GM19395 (cell line): ENCODE measurements around the gene C19orf18.
"Not testable (repeated sequence)": the region's sequence is repeated elsewhere in the genome, so short reads cannot be mapped to it uniquely, and the experiment has no call there.

Source experiments
- ATAC-seq: cut with Tn5 transposase; IDR thresholded peaks from one replicate; pipeline ENCODE4 v1.9.1; 2021; ENCODE audit warnings: mild to moderate bottlenecking, moderate library complexity; ENCODE audit not compliant: unreplicated experiment

Gene C19orf18

DNA sequence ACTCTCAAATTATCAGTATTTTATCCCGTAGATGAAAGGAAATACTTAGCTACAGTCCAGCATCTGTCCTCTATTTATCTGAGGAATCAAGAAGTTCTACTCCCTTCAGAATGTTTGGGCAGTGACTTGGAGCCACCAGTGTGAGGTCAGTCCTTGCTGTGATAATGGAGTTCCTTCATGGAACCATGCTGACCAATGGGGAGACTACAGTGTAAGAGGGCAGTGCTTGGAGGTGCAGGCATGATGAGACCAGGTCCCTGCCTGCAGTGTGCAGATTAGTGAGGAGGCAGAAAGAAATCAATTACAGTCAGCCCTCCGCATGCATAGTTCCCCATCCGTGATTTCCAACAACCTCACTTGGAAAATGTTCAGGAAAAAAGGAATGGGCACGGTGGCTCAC, at the start of gene C19orf18:
C19orf18 (minus strand) TSS at position 101 of the 400 bp plus-strand sequence. CDS start 102 bp downstream, outside the sequence.
- ATAC-seq, result no peak

DNA sequence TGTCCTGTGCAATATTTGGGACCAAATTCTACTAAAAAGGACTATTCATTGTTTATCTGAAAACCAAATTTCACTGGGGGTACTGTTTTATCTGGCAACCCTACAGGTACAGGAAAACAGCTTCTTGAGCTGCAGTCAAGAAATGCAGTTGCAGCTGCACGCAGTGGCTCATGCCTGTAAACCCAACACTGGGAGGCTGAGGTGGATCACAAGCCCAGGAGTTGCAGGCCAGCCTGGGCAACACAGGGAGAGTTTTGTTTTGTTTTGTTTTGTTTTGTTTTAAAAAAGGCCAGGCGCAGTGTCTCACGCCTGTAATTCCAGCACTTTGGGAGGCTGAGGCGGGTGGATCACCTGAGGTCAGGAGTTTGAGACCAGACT, 47.9 kb upstream of the C19orf18 start:
- no peak for ATAC-seq

DNA sequence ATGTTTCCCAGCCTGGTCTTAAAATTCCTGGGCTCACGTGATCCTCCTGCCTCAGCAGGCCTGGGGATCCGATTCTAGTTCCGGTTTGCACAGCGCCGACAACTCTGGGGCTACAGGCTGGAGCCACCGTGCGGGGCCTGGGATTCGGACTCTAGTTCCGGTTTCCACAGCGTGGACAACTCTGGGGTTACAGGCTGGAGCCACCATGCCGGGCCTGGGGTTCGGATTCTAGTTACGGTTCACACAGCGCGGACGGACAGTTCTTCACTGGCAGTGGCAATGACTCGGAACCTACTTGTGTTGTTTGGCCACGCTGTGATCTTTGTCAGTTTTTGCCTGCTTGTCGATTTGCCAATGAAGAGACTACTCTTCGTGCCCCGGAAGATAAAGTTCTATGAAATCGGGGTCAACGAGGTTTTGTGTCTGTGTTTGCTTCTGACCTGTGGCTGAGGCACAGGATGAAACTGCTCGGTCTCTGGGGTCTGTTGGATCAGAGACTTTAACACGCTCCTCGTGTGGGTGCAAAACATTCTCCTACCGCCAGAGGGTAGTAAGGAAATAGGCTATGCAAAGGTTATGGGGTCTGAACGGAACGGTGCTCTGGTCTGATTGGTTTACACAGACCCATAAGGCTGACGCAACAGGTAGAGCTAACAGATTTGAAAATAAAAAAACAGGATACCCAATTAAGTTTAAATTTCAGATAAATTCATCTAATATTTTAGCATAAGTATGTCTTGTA, 47.4 kb upstream of the C19orf18 start:
- no peak for ATAC-seq

DNA sequence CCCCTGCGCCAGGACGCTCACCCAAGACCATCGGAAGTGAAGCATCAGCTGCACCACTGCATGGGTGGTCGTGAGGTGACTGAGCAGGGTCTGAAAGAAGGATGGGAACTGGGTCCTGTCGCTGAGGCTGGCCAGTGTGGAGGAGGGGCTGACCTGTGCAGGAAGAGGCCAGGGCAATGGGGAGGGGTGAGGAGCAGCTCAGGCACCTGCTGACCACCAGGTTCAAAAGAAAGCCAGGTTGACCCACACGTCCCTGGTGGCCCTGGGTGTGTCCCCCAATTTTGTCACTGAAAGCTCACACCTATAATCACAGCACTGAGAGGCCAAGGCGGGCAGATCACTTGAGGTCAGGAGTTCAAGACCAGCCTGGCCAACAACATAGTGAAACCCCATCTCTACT, 45.8 kb upstream of the C19orf18 start:
- no peak for ATAC-seq

DNA sequence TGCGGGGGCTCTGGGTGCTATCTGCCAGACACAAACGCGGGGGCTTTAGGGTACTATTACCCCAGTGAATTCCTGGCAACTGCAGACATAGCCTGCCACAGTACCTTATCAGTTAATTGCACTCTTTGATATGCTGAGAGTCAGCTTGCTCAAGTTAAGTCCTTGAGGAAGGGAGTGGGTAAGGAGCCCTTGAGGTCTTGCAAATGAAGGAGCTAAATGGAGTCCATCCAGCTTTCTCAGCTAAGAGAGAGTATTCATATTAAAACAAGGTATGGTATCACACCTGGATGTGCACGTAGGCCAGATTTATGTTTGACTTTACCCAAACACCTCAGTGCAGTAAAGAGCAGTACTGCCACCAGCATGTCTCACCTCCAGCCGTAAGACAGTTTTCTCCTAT, 39.8 kb upstream of the C19orf18 start:
- no peak for ATAC-seq

DNA sequence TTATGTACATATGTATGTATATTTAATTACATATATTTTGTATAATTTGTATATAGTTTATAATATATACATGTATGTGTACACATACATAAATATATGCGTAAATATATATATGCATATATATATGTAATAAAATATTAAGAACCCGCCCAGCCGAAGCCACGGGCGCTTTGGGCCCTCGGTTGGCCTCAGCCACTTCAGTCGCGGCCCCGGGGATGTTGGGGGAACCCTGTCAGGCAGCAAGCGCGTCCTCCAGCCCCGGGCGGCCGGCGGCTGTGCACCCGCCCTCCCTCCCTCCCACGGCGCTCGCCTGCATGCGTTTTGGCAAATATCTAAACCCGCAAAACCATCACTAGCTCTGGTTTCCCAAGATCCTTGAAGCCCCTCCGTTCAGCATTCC, 36.2 kb upstream of the C19orf18 start:
- ATAC-seq, result no peak

DNA sequence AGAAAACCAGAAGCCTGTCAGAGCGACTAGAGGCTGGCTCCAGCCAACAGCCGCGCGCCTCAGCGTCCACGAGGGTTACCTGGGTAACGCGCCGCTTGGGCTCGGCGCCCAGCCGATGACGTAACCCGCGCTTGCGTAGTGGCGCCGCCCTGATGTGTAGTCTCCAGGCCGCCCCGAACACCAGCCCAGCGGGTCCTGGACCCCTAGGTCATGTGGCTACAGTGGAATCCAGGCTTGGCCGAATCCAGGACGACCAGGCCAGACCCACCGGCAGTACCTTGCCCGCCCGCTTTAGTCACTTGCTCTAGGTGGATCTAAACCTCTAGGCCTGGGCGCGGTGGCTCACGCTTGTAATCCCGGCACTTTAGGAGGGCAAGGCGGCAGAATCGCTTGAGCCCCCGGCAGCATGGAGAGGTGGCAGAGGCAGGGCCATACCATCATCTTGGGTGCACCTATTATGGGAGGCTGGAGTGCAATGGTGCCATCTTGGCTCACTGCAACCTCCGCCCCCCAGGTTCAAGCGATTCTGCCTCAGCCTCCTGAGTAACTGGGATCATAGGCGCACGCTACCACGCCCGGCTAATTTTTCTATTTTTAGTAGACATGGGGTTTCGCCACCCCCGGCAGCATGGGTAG, 35.5 kb upstream of the C19orf18 start:
- ATAC-seq, result peak; percentile 82

DNA sequence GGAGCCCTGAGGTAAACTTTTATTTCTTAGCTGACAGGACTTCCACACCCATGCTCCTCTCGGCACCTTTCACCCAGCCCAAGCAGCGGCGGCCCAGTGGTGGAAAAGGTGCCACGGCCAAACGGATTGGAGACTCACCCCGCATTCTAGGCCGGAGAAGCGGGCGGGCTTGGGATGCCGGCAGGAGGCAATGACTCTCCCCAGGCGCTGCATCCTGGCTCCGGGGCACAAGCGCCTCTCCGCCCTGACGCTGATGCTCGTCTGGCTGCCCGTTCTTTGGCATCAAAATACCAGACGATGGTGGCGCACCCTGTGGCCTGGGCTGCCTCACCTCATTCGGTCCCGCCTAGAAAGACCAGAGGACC, 34.9 kb upstream of the C19orf18 start:
- peak; percentile 25 for ATAC-seq

DNA sequence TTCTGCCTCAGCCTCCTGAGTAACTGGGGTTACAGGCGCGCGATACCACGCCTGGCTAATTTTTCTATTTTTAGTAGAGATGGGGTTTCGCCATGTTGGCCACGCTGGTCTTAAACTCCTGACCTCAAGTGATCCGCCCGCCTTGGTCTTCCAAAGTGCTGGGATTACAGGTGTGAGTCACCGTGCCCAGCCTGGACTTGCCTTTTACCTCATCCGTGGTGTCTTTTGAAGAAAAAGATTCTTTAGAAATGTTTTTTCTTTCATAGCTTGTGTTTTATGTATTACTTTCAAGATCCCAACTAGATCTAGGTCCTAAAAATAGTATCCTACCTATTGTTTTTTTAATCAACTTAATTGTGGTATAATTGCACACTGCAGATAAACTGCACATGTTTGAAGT, 34.5 kb upstream of the C19orf18 start:
- ATAC-seq, result not testable (repeated sequence)

DNA sequence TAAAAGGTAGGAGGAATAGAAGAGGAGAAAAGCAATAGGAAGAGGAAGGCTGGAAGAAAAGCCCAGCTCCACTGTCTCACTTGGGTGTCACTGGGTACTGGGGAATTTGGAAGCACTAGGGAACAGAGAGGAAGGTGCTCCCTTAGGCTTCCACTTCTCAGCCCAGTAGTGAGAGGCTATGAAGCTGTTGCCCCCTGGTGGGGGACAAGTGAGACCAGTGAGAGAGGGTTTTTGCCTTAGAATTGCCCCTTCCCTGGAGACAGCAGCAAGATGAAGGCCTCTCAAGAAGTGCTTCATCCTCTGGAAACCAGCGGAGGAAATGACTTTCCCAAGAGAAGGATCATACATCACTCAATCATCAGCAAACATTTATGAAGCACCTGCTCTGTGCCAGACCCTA, 33.0 kb upstream of the C19orf18 start:
- no peak for ATAC-seq

DNA sequence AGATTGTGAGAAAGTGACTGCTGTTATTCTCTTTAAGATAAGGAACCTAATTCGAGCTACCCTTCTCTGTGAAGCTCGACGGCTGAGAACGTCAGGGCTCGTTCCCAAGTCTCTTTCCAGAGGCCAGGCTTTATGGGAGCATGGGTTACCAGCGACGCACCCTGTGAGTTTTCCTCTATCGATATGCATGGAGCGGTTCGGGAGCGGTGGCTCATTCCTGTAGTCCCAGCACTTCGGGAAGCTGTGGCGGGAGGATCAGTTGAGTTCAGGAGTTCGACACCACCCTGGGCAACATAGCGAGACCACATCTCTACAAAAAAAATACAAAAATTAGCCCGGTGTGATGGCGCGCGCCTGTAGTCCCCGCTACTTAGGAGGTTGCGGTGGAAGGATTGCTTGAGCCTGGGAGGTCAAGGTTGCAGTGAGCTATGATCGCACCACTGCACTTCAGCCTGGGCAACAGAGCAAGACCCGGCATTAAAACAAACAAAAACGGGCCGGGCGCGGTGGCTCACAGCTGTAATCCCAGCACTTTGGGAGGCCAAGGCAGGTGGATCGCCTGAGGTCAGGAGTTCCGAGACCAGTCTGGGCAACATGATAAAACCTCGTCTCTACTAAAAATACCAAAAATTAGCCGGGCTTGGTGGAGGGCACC, 29.0 kb upstream of the C19orf18 start:
- ATAC-seq, result no peak

DNA sequence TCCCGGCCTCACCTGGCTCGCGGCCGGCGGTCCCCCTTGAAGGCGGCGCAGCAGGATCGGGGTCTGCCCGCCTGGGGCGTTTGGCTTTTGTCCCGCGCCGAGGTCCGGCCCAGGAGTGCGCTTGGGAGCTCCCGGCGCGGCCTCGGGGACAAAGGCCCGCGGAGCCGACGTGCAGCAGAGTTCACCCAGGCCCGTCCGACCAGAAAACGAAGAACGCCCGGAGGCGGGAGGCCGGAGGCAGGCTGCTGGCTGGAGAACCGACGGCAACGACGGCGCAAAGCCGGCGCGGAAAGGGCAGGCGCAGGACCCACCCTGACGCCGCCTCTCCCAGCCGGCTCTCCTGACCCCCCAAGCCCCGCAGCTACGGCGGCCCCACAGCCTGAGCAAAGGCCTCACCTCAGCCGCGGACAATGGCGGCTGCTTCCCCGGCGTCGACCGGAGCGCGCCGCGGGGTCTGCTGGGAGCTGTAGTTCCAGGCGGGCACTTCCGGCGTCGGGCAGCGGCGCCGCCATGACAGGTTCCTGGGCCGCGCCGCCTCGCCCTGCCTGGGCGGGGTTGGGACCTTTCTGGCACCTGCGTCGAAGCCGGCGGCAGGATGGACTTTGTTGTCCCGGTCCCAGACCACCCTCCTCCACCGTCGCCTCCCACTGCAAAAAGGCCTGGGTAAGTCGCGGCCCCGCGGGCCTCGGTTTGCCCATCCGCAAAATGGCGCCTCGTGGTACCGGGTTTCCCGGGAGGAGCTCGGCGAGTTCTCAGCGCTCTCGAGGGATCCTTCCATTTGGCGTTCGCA, 28.2 kb upstream of the C19orf18 start, which contains the start of gene ZNF606:
ZNF606 (minus strand) TSS at position 437 of the 790 bp plus-strand sequence. CDS start 1,501 bp downstream, outside the sequence.
- ATAC-seq, result peak; percentile 91

DNA sequence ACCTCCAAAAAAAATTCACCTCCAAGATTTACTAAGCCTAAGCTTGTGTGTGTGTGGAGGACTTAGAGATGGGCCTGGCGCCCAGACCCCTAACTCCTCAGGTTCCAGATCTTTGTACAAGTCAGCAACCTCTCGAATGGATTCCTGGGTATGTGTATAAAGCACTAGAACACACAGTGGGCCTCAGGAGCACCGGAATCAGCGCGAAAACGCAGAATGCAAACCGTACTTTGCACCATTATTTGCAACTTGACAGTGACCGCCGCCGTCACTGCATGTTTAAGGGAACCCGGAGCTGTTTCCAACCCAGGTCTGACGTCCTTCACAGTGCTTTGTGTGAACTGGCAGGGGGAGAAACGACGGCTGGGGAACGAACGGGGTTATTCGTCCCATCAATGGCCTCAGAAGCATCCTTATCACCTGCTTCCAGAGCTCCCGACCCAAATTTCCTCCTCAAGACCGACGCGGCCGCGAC, 27.6 kb upstream of the C19orf18 start:
- ATAC-seq, result peak; percentile 18

DNA sequence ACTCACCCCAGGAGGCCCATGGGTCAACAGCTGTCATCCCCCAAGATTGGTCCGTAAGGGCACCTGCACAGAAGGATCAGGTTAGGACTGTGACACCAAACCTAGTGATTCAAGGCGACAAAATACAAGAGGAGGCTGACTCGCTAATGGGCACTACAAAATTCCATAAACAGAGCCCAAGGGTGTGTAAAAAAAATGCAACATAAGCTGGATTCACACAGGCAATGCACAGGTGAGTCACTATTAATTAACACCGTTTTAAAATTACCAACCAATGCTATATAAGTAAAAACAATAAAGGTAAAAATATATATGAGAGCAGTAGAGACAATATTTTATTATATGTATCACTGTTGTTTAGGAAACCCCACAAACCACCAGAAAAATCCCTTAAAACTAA, 26.3 kb upstream of the C19orf18 start:
- ATAC-seq, result no peak

DNA sequence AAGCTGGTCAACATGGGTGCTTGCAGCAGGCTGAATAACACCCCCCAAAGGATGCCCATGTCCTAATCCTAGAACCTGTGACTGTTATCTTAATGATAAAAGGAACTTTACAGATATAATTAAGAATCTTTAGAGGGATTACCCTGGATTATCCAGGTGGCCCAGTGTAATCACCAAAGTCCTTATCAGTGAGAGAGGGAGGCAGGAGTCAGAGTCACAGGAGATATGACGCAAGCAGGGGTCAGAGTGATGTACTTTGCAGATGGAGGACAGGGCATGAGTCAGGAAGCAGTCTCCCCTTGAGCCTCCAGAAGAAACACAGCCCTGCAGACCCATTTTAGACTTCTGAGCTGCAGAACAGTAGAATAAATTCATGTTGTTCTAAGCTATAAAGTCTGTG, 18.5 kb upstream of the C19orf18 start:
- no peak for ATAC-seq

DNA sequence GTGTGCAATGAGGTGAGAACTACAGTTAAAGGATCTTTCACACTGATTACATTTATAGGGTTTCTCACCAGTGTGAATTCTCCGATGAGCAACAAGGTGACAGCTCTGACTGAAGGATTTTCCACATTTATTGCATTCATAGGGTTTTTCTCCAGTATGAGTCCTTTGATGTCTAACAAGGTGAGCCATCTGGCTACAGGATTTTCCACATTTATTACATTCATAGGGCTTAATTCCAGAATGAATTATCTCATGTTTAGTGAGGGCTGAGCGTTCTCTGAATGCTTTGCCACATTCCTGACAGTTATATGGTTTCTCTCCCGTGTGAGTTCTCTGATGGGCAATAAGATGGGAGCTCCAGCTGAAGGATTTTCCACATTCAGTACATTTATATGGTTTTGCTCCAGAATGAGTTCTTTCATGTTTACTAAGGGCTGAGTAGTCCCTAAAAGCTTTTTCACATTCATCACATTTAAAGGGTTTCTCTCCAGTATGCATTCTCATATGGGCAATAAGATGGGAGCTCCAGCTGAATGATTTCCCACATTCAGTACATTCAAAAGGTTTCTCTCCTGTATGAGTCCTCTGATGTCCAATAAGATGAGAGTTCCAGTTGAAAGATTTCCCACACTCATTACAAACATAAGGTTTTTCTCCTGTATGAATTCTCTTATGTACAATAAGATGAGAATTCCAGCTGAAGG, 4.4 kb upstream of the C19orf18 start:
- no peak for ATAC-seq

DNA sequence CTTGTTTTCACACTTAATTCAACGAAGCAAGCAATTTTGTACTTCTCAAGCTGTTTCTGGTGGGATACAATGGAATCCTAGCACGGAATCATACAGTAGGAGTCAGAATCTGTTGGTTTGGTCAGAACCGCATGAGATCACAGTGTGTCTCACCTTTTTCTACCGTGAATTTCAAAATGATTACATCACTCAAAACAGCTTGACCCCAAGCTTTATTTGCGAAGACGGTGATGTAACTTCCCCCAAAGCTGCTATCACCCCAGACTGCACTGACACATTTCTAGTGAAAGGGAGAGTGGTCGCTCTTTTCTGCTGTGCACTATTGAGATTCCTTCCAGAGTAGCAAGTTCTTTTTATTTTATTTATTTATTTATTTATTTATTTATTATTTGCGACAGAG, 9.6 kb downstream of the C19orf18 start:
- ATAC-seq, result no peak

DNA sequence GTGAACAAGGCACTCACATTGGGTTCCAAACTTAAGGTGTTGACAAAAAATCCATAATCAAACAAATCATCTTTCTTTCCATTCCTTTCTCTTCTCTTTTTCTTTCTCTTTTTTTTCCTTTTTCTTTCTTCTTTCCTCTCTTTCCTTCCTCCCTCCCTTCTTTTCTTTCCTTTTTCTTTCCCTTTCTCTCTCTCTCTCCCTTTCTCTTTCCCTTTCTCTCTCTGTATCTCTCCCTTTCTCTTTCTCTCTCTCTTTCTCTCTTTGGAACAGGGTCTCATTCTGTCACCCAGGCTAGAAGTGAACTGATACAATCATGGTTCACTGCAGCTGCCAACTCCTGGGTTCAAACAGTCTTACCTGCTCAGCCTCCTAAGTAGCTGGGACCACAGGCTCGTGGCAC, 12.5 kb downstream of the C19orf18 start:
- ATAC-seq, result no peak

DNA sequence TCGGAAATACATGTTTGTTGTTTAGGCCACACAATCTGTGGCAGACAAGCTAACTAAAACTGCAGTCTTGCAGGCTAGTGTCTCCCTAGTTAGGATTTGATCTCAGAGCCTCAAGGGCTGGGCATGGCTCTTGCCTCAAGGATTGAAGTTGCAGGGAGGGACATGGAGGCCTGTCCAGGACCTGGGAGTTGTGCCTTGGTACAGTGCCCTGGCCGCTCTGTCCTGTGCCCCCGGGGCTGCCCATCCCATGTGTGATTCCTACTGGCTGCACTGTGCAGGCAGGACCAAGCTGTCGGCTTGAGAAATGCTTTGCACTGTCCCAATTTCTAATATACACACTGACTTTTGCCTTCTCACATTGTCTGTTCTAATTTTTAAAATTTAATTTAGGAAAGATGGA, 19.3 kb downstream of the C19orf18 start:
- ATAC-seq, result no peak

DNA sequence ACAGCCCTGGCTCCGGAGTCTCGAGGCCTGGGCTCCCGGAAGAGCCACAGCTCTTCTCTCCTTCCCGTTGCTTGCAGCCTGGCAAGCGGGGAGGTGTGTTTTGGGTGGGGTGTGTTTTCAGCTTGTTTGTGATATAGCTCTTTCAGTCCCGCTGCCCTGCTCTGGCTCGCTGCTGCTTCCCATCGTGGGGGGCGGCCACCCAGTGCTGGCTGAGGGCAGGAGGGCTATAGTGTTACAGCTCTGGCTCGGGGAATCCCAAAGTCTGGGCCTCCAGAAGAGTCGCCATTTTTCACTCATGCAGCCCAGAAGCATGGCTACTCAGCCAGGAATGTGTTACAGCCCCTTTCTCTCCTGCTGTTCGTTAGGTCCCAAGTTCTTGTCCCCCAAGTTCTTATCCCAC, 24.6 kb downstream of the C19orf18 start:
- no peak for ATAC-seq

DNA sequence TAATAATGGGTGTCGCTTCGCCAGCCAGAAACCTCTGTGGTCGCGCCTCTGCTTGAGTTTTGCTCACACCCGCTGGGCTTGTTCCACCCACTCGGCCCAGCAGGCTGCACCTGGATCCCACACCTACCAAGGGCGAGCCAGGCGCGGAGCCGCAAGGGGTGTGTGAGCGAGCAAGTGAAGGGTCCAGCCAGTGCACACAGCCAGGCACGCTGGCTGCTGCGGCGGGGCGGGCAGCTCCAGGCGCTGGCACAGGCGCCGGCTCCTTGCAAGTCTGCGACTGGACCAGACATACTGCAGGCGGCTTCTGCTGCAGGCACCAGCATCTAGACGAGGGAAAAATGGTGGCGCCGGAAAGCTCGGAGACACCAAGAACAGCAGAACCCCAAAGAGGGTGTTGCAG, 25.0 kb downstream of the C19orf18 start:
- no peak for ATAC-seq
